ENCODE results near the gene THAP5.

DNA sequence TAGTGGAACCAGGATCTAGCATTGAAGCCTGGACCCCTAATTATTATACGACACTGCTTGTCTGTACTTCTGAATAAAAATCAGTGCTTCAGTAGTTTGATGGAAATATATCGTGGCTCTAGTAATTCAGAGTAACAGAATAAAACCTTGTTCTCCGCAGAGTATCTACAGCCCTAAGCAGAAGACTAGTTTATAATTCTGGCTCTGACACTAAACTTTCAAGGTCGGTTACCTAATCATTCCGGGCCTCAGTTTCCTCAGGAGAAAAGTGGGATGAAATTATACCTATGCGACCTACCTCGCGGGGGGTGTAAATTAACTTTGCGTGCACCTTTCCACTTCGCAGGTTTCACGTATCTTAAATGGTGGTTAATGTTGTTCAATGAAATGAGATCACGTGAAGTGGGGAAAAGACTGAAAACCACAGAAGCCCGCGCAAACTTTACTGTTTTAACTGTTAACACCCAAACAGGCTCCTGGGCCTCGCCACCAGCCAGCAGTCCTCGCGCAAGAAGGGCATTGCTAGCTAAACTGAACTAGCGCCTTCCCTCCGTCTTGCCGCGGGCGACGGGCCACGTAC is 615 bp downstream of the THAP5 start:
- TF ChIP-seq CREB1 (IDR thresholded peaks at IDR 0.05; ENCODE audit: low read depth) = no peak
- TF ChIP-seq, protein P1, sequence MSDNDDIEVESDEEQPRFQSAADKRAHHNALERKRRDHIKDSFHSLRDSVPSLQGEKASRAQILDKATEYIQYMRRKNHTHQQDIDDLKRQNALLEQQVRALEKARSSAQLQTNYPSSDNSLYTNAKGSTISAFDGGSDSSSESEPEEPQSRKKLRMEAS (IDR thresholded peaks at IDR 0.05) = no peak
- TF ChIP-seq TEAD4 (IDR thresholded peaks at IDR 0.05) = no peak
